ENCODE results near the gene POLQ. TPM values are rescaled to one million over a fixed set of nuclear protein-coding genes. Genes with fewer than 3 reads are reported as not detected.
"Not testable (repeated sequence)": the region's sequence is repeated elsewhere in the genome, so short reads cannot be mapped to it uniquely, and the experiment has no call there.

Gene POLQ
- total and polyA plus RNA-seq, 2 donors (not counting 3 experiments of a cell fraction or from before 2014, with no cell fraction given), result 1.8 to 10.8 TPM

DNA sequence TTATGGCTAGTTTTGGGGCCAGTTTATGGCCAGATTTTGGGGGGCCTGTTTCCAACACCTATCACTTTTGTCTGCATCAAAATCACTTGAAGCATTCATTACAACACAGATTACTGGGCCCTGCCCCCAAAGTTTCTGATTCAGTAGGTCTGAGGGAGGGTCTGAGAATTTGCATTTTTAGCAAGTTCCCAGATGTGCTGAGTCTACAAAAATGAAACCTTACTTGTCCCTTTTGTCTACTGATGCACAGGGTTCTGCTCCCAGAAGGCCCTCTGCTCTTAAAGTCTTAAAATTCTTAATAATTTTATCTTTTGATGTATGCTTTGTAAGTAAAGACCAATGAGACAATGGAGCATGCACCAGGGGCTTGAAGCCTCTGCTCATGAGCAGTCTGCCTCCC lies 146.0 kb downstream of the POLQ start:
- no peak for FAIRE-seq

DNA sequence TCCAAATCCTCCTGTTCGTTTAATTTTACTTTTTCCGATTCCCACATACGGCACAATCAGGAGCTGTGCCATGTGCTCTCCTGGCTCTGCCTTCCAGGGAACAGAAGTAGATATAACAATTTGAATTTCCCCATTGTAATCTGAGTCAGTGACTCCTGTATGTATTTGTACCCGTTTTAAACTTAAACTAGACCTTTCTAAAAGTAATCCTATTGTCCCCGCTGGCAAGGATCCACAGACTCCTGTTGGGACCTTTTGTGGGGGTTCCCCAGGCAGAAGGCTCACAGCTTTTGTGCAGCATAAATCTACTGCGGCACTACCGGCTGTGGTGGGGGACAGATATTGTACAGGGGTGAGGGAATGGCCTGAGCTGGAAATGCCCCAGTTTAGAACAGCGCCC lies 147.7 kb downstream of the POLQ start:
- H3K4me3 ChIP-seq (replicated peaks in 1 of 3; ENCODE audit: insufficient read depth in 1 of 3, low read depth in 1 of 3, low read length in 3 of 3); H3K27ac ChIP-seq (ENCODE audit: insufficient read depth, low read depth, low read length); H3K36me3 ChIP-seq (ENCODE audit: control insufficient read depth in 2 of 2, extremely low read depth in 1 of 2, insufficient read depth in 2 of 2, low read length in 2 of 2); FAIRE-seq; H3K9me1 ChIP-seq (replicated peaks; ENCODE audit: control insufficient read depth, extremely low read depth, insufficient read depth, low read length); H3K4me2 ChIP-seq (ENCODE audit: insufficient read depth, low read length); H4K20me1 ChIP-seq (replicated peaks; ENCODE audit: control insufficient read depth, extremely low read depth, insufficient read depth, low read length); dilution Hi-C loops (cut with MboI; ENCODE audit: extremely low pct_ligation_motif_present, low sequenced_read_pairs); H3K9me3 ChIP-seq (replicated peaks; ENCODE audit: control insufficient read depth, insufficient read depth, low read length); H3K79me2 ChIP-seq (ENCODE audit: control insufficient read depth, insufficient read depth, low read length); H3K27me3 ChIP-seq (ENCODE audit: control insufficient read depth in 2 of 2, insufficient read depth in 2 of 2, low read length in 2 of 2); H3K9ac ChIP-seq (replicated peaks; ENCODE audit: extremely low read depth, insufficient read depth, low read length); intact Hi-C loops (cut with micrococcal nuclease); POLR2A ChIA-PET; CTCF ChIA-PET; H3K4me1 ChIP-seq (ENCODE audit: control insufficient read depth, extremely low read depth, insufficient read depth, low read length); BruUV-seq (replicated peaks): not testable (repeated sequence)
- H2AFZ ChIP-seq (ENCODE audit: low read depth, low read length), result peak overlapping the region; percentile 73
- peak; percentile 44 for DNase-seq (ENCODE audit: low read depth, low spot score)

More for the DNA sequence above, 146.0 kb downstream of the POLQ start:
- Histone ChIP-seq H3K79me2 (ENCODE audit: control insufficient read depth, insufficient read depth, low read length) (no peaks in the 10 kb centered on the region), H3K36me3 (ENCODE audit: control insufficient read depth in 2 of 2, extremely low read depth in 1 of 2, insufficient read depth in 2 of 2, low read length in 2 of 2) (no peaks in the 10 kb centered on the region), H3K4me1 (ENCODE audit: control insufficient read depth, extremely low read depth, insufficient read depth, low read length) (no peaks in the 10 kb centered on the region), H4K20me1 (replicated peaks; ENCODE audit: control insufficient read depth, extremely low read depth, insufficient read depth, low read length) (no peaks in the 10 kb centered on the region), H3K9me1 (replicated peaks; ENCODE audit: control insufficient read depth, extremely low read depth, insufficient read depth, low read length) (no peaks in the 10 kb centered on the region), H3K9me3 (replicated peaks; ENCODE audit: control insufficient read depth, insufficient read depth, low read length) (no peaks in the 10 kb centered on the region), H2AFZ (ENCODE audit: low read depth, low read length) (no peak overlapping the region), H3K4me2 (ENCODE audit: insufficient read depth, low read length) (no peak overlapping the region), H3K9ac (replicated peaks; ENCODE audit: extremely low read depth, insufficient read depth, low read length) (no peak overlapping the region), H3K27me3 (ENCODE audit: control insufficient read depth in 2 of 2, insufficient read depth in 2 of 2, low read length in 2 of 2) (no peaks in the 10 kb centered on the region), H3K4me3 (replicated peaks in 1 of 3; ENCODE audit: insufficient read depth in 1 of 3, low read depth in 1 of 3, low read length in 3 of 3) (no peak overlapping the region), H3K27ac (ENCODE audit: insufficient read depth, low read depth, low read length) (no peak overlapping the region)
- dilution Hi-C loops (cut with MboI; ENCODE audit: extremely low pct_ligation_motif_present, low sequenced_read_pairs), result no loop called here
- POLR2A ChIA-PET, result no interaction called here
- DNase-seq (ENCODE audit: low read depth, low spot score), result no peak
- CTCF ChIA-PET, result no interaction called here
- intact Hi-C loops (cut with micrococcal nuclease), result no loop called here
- no peak for TF ChIP-seq GATA2 (IDR thresholded peaks at IDR 0.05; ENCODE audit: insufficient read depth, insufficient read length, low read depth, low read length)
- no peak for TF ChIP-seq FOS (IDR thresholded peaks at IDR 0.05; ENCODE audit: borderline replicate concordance, insufficient read depth, low read length)
- no peak for TF ChIP-seq EZH2 (IDR thresholded peaks at IDR 0.05; ENCODE audit: borderline replicate concordance, low read depth, low read length, severe bottlenecking)
- TF ChIP-seq POLR2A (IDR thresholded peaks at IDR 0.05; ENCODE audit: low read depth, low read length), result no peak
- BruUV-seq (replicated peaks), result no TSS peak

DNA sequence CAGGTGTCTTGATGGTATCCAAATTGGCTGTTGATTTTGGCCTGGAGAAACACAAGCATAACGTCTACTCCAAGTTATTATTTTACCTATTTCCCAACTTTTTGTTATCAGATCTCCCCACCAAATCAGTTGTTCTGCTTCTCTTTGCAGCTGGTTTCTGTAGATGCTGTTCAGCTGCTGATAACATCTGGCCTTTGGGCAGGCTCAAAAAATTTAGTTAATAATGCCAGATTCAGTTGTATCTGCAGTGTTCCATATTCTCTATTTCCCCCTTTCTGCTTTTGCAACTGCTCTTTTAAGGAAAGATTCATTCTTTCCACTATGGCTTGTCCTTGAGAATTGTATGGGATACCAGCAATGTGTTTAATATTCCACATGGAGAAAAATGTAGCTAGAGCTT lies 149.8 kb downstream of the POLQ start:
- CTCF ChIA-PET; H3K9ac ChIP-seq (replicated peaks; ENCODE audit: extremely low read depth, insufficient read depth, low read length); FAIRE-seq; BruUV-seq (replicated peaks); dilution Hi-C loops (cut with MboI; ENCODE audit: extremely low pct_ligation_motif_present, low sequenced_read_pairs); intact Hi-C loops (cut with micrococcal nuclease); H3K4me2 ChIP-seq (ENCODE audit: insufficient read depth, low read length); DNase-seq (ENCODE audit: low read depth, low spot score); POLR2A ChIA-PET; H2AFZ ChIP-seq (ENCODE audit: low read depth, low read length); H3K27me3 ChIP-seq (ENCODE audit: control insufficient read depth in 2 of 2, insufficient read depth in 2 of 2, low read length in 2 of 2); H3K79me2 ChIP-seq (ENCODE audit: control insufficient read depth, insufficient read depth, low read length); H3K4me3 ChIP-seq (replicated peaks in 1 of 3; ENCODE audit: insufficient read depth in 1 of 3, low read depth in 1 of 3, low read length in 3 of 3); H3K27ac ChIP-seq (ENCODE audit: insufficient read depth, low read depth, low read length); H3K9me3 ChIP-seq (replicated peaks; ENCODE audit: control insufficient read depth, insufficient read depth, low read length); H3K4me1 ChIP-seq (ENCODE audit: control insufficient read depth, extremely low read depth, insufficient read depth, low read length); H4K20me1 ChIP-seq (replicated peaks; ENCODE audit: control insufficient read depth, extremely low read depth, insufficient read depth, low read length); H3K36me3 ChIP-seq (ENCODE audit: control insufficient read depth in 2 of 2, extremely low read depth in 1 of 2, insufficient read depth in 2 of 2, low read length in 2 of 2); H3K9me1 ChIP-seq (replicated peaks; ENCODE audit: control insufficient read depth, extremely low read depth, insufficient read depth, low read length): not testable (repeated sequence)

DNA sequence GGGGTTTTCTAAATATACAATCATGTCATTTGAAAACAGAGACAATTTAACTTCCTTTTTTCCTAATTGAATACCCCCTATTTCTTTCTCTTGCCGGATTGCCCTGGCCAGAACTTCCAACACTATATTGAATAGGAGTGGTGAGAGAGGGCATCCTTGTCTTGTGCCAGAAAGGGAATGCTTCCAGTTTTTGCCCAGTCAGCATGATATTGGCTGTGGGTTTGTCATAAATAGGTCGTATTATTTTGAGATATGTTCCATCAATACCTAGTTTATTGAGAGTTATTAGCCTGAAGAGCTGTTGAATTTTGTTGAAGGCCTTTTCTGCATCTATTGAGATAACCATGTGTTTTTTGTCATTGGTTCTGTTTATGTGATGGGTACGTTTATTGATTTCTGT lies 157.5 kb downstream of the POLQ start:
- POLR2A ChIA-PET; intact Hi-C loops (cut with micrococcal nuclease); H3K4me2 ChIP-seq (ENCODE audit: insufficient read depth, low read length); H4K20me1 ChIP-seq (replicated peaks; ENCODE audit: control insufficient read depth, extremely low read depth, insufficient read depth, low read length); H3K79me2 ChIP-seq (ENCODE audit: control insufficient read depth, insufficient read depth, low read length); BruUV-seq (replicated peaks); dilution Hi-C loops (cut with MboI; ENCODE audit: extremely low pct_ligation_motif_present, low sequenced_read_pairs); DNase-seq (ENCODE audit: low read depth, low spot score); FAIRE-seq; CTCF ChIA-PET; H3K9me3 ChIP-seq (replicated peaks; ENCODE audit: control insufficient read depth, insufficient read depth, low read length); H2AFZ ChIP-seq (ENCODE audit: low read depth, low read length); H3K36me3 ChIP-seq (ENCODE audit: control insufficient read depth in 2 of 2, extremely low read depth in 1 of 2, insufficient read depth in 2 of 2, low read length in 2 of 2); H3K9ac ChIP-seq (replicated peaks; ENCODE audit: extremely low read depth, insufficient read depth, low read length); H3K4me3 ChIP-seq (replicated peaks in 1 of 3; ENCODE audit: insufficient read depth in 1 of 3, low read depth in 1 of 3, low read length in 3 of 3); H3K4me1 ChIP-seq (ENCODE audit: control insufficient read depth, extremely low read depth, insufficient read depth, low read length); H3K9me1 ChIP-seq (replicated peaks; ENCODE audit: control insufficient read depth, extremely low read depth, insufficient read depth, low read length); H3K27ac ChIP-seq (ENCODE audit: insufficient read depth, low read depth, low read length); H3K27me3 ChIP-seq (ENCODE audit: control insufficient read depth in 2 of 2, insufficient read depth in 2 of 2, low read length in 2 of 2): not testable (repeated sequence)

Data from endothelial cell of umbilical vein (primary cell).